ENCODE results near the gene AXIN1.

GRCh38 chr16:397135-397661 lies 44.7 kb upstream of the AXIN1 start, which contains the start of gene NME4:
- TF ChIP-seq USF2 (CRISPR knock-in tag; IDR thresholded peaks at IDR 0.05) (0 out of 2 replicates have a peak, but pooled peaks have one; percentile 23), CTCF (IDR thresholded peaks at IDR 0.05) (no peak), USF1 (CRISPR knock-in tag; IDR thresholded peaks at IDR 0.05) (no peak), ZNF423 (CRISPR knock-in tag; IDR thresholded peaks at IDR 0.05) (no peak)

Measured in WTC11 (cell line).